SU-DHL-6 (cell line): Measurements from ENCODE around the gene TTC13.

Experiments
- H2AFZ ChIP-seq: fragments of 200-600 bp; sonication (generic); 2 replicates; pipeline ENCODE4 v1.6.1; 2014; ENCODE audit warnings: low read depth, mild to moderate bottlenecking, moderate library complexity, mixed read lengths, antibody characterized with exemption, low read length; ENCODE audit not compliant: severe bottlenecking
- H3F3A ChIP-seq: fragments of 200-600 bp; shearing (Covaris generic); 2 replicates; pipeline ENCODE4 v1.6.0; 2016; ENCODE audit warnings: antibody characterized with exemption, mild to moderate bottlenecking; ENCODE audit not compliant: insufficient read depth
- H3K27ac ChIP-seq: fragments of 200-600 bp; sonication (generic); 2 replicates; pipeline ENCODE4 v1.5.1; 2016; ENCODE audit warnings: low read depth, mild to moderate bottlenecking, low read length, moderate library complexity, mixed read lengths
- H3K27me3 ChIP-seq: fragments of 200-600 bp; sonication (generic), shearing (Covaris generic); 2 replicates; pipeline ENCODE4 v1.6.0; 2014; ENCODE audit warnings: mild to moderate bottlenecking, low read length
- H3K36me3 ChIP-seq: fragments of 200-600 bp; sonication (generic); 2 replicates; pipeline ENCODE4 v1.6.1; 2014; ENCODE audit warnings: mild to moderate bottlenecking, low read length, mixed read lengths
- H3K4me2 ChIP-seq: fragments of 300-600, 200-600 bp; shearing (Covaris generic), sonication (generic); 2 replicates; pipeline ENCODE4 v1.6.0; 2014; ENCODE audit warnings: low read length, low read depth, mild to moderate bottlenecking; ENCODE audit not compliant: poor library complexity, severe bottlenecking
- H3K4me3 ChIP-seq: fragments of 200-600 bp; sonication (generic); 2 replicates; pipeline ENCODE4 v1.5.1; 2014; ENCODE audit warnings: antibody characterized with exemption, low read length, mild to moderate bottlenecking, mixed read lengths; ENCODE audit not compliant: insufficient read depth, poor library complexity, severe bottlenecking
- H3K79me2 ChIP-seq: fragments of 200-600 bp; sonication (generic); 2 replicates; pipeline ENCODE4 v1.6.1; 2014; ENCODE audit warnings: mild to moderate bottlenecking, low read length, moderate library complexity; ENCODE audit not compliant: insufficient read depth
- H3K9ac ChIP-seq: fragments of 200-600 bp; sonication (generic); 2 replicates; pipeline ENCODE4 v1.7.0; 2014; ENCODE audit warnings: mild to moderate bottlenecking, low read length
- H3K9me2 ChIP-seq: fragments of 200-600 bp; sonication (generic); replicated peaks from 2 replicates; pipeline ENCODE4 v1.6.1; 2014; ENCODE audit warnings: low read length; ENCODE audit not compliant: insufficient read depth
- H3K9me3 ChIP-seq: fragments of 200-600 bp; sonication (generic); 2 replicates; pipeline ENCODE4 v1.6.1; 2014; ENCODE audit warnings: low read length, mixed read lengths; ENCODE audit not compliant: insufficient read depth
- H4K20me1 ChIP-seq: fragments of 200-600 bp; sonication (generic); 2 replicates; pipeline ENCODE4 v1.6.1; 2014; ENCODE audit warnings: low read depth, mild to moderate bottlenecking, antibody characterized with exemption, low read length, moderate library complexity, mixed read lengths
- CTCF ChIP-seq: fragments of 200-600 bp; sonication (generic); IDR thresholded peaks from one replicate; pipeline ENCODE4 v1.5.1; 2017; ENCODE audit warnings: antibody characterized with exemption, mild to moderate bottlenecking, low read length, moderate library complexity; ENCODE audit not compliant: insufficient read depth, poor library complexity, severe bottlenecking
- EZH2phosphoT487 ChIP-seq: fragments of 200-600 bp; sonication (generic), shearing (Covaris generic); conservative IDR thresholded peaks from 2 replicates; pipeline ENCODE4 v1.6.1; 2018; ENCODE audit warnings: mild to moderate bottlenecking, antibody characterized with exemption, low read length, moderate library complexity, mixed read lengths

Gene TTC13

DNA sequence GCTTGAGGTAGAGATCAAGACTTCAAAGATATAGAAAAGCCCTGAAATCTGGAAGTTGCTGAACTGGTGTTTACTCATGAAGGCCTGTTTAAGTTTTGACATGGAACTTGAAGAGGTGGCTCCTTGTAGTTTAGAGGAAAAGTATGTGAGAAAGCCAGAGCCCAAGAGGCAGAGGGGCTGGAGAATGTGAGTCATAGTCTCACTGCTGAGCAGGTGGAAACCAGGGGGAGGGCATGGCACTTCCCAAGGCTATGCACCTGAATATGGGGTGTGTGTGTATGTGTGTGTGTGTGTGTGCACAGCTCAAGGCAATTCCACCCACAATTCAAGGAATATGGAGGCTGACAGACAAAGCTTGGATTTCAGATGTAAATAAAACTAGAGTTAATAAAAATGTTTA, 63.6 kb downstream of the TTC13 start:
- Histone ChIP-seq H3K79me2 (no peaks in the 10 kb centered on the region), H3K36me3 (peaks cover 5% of the 10 kb centered on the region), H3F3A (no peaks in the 10 kb centered on the region), H3K4me3 (no peak overlapping the region), H3K9me3 (no peaks in the 10 kb centered on the region), H4K20me1 (no peaks in the 10 kb centered on the region), H3K4me2 (no peak overlapping the region), H3K27ac (no peak overlapping the region), H3K9me2 (no peaks in the 10 kb centered on the region), H2AFZ (no peak overlapping the region), H3K9ac (no peak overlapping the region), H3K27me3 (no peaks in the 10 kb centered on the region)
- no peak for TF ChIP-seq CTCF
- TF ChIP-seq EZH2phosphoT487: no peak

- Histone ChIP-seq H4K20me1 (no peaks in the 10 kb centered on the region), H3K9me3 (no peaks in the 10 kb centered on the region), H3K27ac (no peak overlapping the region), H3K79me2 (no peaks in the 10 kb centered on the region), H3K4me3 (no peak overlapping the region), H3K27me3 (no peaks in the 10 kb centered on the region), H3K4me2 (no peak overlapping the region), H3K36me3 (peaks cover 5% of the 10 kb centered on the region), H3F3A (no peaks in the 10 kb centered on the region), H3K9me2 (no peaks in the 10 kb centered on the region), H2AFZ (no peak overlapping the region), H3K9ac (no peak overlapping the region)
- TF ChIP-seq CTCF (no peak), EZH2phosphoT487 (no peak)
Measured at GRCh38 chr1:230913496-230913895, 65.2 kb downstream of the TTC13 start.

GRCh38 chr1:230910755-230911117, 67.9 kb downstream of the TTC13 start:
- Histone ChIP-seq H3K79me2 (no peaks in the 10 kb centered on the region), H3K9me3 (no peaks in the 10 kb centered on the region), H3K4me2 (no peak overlapping the region), H3K4me3 (no peak overlapping the region), H3K27ac (no peak overlapping the region), H3K9me2 (no peaks in the 10 kb centered on the region), H3K36me3 (peaks cover 11% of the 10 kb centered on the region), H2AFZ (no peak overlapping the region), H3K27me3 (no peaks in the 10 kb centered on the region), H3F3A (no peaks in the 10 kb centered on the region), H4K20me1 (no peaks in the 10 kb centered on the region), H3K9ac (no peak overlapping the region)
- TF ChIP-seq EZH2phosphoT487 (no peak), CTCF (no peak)
